GM12875 (cell line): Measurements from ENCODE around the gene APOA4.

ENCODE experiments used
- H3K4me3 ChIP-seq: one replicate; pipeline ENCODE4 v1.5.1; 2011; ENCODE audit warnings: low read depth, low read length, control low read depth
- CTCF ChIP-seq: IDR thresholded peaks from 2 replicates; pipeline ENCODE4 v1.5.1; 2011; ENCODE audit warnings: low read depth, mild to moderate bottlenecking, control low read depth, inconsistent platforms, low read length, moderate library complexity, borderline replicate concordance; ENCODE audit not compliant: insufficient read depth

Gene APOA4

GRCh38 chr11:116849486-116849885, 26.4 kb upstream of the APOA4 start:
- no peak for TF ChIP-seq CTCF
- no peak overlapping the region for H3K4me3 ChIP-seq

- no peak overlapping the region for H3K4me3 ChIP-seq
- TF ChIP-seq CTCF, result no peak
These were observed 26.0 kb upstream of the APOA4 start for GRCh38 chr11:116849060-116849459.

GRCh38 chr11:116847612-116848011, 24.5 kb upstream of the APOA4 start:
- no peak overlapping the region for H3K4me3 ChIP-seq
- TF ChIP-seq CTCF, result no peak

- no peak for TF ChIP-seq CTCF
- no peak overlapping the region for H3K4me3 ChIP-seq
These were observed 21.6 kb upstream of the APOA4 start for GRCh38 chr11:116844722-116845121.

GRCh38 chr11:116843661-116844060, 20.6 kb upstream of the APOA4 start:
- H3K4me3 ChIP-seq, result no peak overlapping the region
- TF ChIP-seq CTCF, result no peak

GRCh38 chr11:116842909-116843308, 19.8 kb upstream of the APOA4 start:
- TF ChIP-seq CTCF, result no peak
- H3K4me3 ChIP-seq, result no peak overlapping the region

GRCh38 chr11:116842117-116842516, 19.0 kb upstream of the APOA4 start:
- H3K4me3 ChIP-seq, result no peak overlapping the region
- no peak for TF ChIP-seq CTCF
